Vagina (tissue), 2 donors: ENCODE data around the gene CAPN7. TPM values are rescaled to one million over a fixed set of nuclear protein-coding genes. Genes with fewer than 3 reads are reported as not detected.

ENCODE experiments used
- DNase-seq, 2 donors: peaks; one replicate each; pipeline ENCODE4 v3.0.0-alpha.2; 2017; ENCODE audit errors: extremely low spot score in 2 of 2
- H3K27ac ChIP-seq: fragments of 200-600 bp; sonication (generic); one replicate; pipeline ENCODE4 v1.5.1; 2019
- H3K27me3 ChIP-seq: fragments of 200-600 bp; sonication (generic); one replicate; pipeline ENCODE4 v1.5.1; 2019
- H3K36me3 ChIP-seq, 2 donors: fragments of 200-600 bp; sonication (generic); one replicate each; pipeline ENCODE4 v1.5.1; 2017 to 2019
- H3K4me1 ChIP-seq: fragments of 200-600 bp; sonication (generic); one replicate; pipeline ENCODE4 v1.5.1; 2019
- H3K4me3 ChIP-seq, 2 donors: fragments of 200-600 bp; sonication (generic); 1 replicate in 1 of 2; 2 replicates in 1 of 2; pipeline ENCODE4 v1.5.1; 2016 to 2019
- H3K9me3 ChIP-seq: fragments of 200-600 bp; sonication (generic); one replicate; pipeline ENCODE4 v1.5.1; 2019
- POLR2A ChIP-seq, 2 donors: fragments of 450-650 bp; IDR thresholded peaks; one replicate each; pipeline ENCODE4 v1.6.1; 2017; ENCODE audit warnings: antibody characterized with exemption in 2 of 2, mild to moderate bottlenecking in 2 of 2, moderate library complexity in 2 of 2
- POLR2AphosphoS5 ChIP-seq, 2 donors: sonication (generic); formaldehyde crosslinking; IDR thresholded peaks; one replicate each; pipeline ENCODE4 v1.9.0; 2017; ENCODE audit warnings: antibody characterized with exemption in 2 of 2, mild to moderate bottlenecking in 2 of 2, low read depth in 1 of 2; ENCODE audit not compliant: insufficient read depth in 1 of 2
- intact Hi-C: fragments of 100-400 bp; cut with DNase I; formaldehyde crosslinking; loops from one replicate; pipeline ENCODE4 v1.15.1; 2023
- total RNA-seq: library from RNA; depleted of rRNA; stranded (reverse); fragments of >200 nt; gene quantifications from one replicate; pipeline ENCODE4 v1.2.3, GENCODE V29; 2016
- TF ChIP-seq, protein P1 (sequence below), 3 experiments: fragments of 450-650 bp in 2 of 3; fragments of 200-600 bp in 1 of 3; sonication (generic) in 1 of 3; IDR thresholded peaks; one replicate each; pipeline ENCODE4 v1.5.1; 2017 to 2019; ENCODE audit warnings: antibody characterized with exemption in 3 of 3, mild to moderate bottlenecking in 2 of 3, moderate library complexity in 2 of 3

CAPN7 gene
- total RNA-seq, 1 donor from 2014 or later = 72.4 TPM

- intact Hi-C loops = no loop called here
- no peaks in the 10 kb centered on the region for H3K27me3 ChIP-seq
- H3K27ac ChIP-seq = no peak overlapping the region
- H3K9me3 ChIP-seq = no peaks in the 10 kb centered on the region
- H3K36me3 ChIP-seq = peaks cover 0 to 82% of the 10 kb centered on the region in 2 donors
- H3K4me1 ChIP-seq = no peaks in the 10 kb centered on the region
- no peak overlapping the region for H3K4me3 ChIP-seq
- DNase-seq = no peak
- TF ChIP-seq POLR2AphosphoS5 (IDR thresholded peaks at IDR 0.05; ENCODE audit: insufficient read depth in 1 of 2, low read depth in 1 of 2) = no peak
- TF ChIP-seq, protein P1, sequence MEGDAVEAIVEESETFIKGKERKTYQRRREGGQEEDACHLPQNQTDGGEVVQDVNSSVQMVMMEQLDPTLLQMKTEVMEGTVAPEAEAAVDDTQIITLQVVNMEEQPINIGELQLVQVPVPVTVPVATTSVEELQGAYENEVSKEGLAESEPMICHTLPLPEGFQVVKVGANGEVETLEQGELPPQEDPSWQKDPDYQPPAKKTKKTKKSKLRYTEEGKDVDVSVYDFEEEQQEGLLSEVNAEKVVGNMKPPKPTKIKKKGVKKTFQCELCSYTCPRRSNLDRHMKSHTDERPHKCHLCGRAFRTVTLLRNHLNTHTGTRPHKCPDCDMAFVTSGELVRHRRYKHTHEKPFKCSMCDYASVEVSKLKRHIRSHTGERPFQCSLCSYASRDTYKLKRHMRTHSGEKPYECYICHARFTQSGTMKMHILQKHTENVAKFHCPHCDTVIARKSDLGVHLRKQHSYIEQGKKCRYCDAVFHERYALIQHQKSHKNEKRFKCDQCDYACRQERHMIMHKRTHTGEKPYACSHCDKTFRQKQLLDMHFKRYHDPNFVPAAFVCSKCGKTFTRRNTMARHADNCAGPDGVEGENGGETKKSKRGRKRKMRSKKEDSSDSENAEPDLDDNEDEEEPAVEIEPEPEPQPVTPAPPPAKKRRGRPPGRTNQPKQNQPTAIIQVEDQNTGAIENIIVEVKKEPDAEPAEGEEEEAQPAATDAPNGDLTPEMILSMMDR (IDR thresholded peaks at IDR 0.05) = no peak
- TF ChIP-seq POLR2A (IDR thresholded peaks at IDR 0.05) = no peak
These were observed 11.8 kb downstream of the CAPN7 start for GRCh38 chr3:15217841-15218267.

DNA sequence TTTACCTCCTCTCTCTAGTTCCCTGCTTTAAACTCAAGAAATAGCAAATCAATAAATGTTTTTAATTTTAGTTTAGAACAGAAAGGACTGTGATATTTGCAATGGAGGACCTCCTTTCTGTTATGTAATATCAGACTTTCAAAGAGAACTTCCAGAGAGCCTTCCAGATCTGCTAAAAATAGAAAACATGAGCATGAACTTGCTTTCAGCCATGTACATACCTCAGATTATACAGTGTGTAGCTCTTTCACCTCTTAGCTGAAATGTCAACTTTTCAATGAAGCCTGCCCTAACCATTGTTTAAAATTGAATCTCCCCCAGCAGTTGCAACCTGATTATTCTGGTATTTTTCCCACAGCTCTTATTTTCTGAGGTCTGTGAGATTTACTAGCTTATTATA lies 12.6 kb downstream of the CAPN7 start:
- intact Hi-C loops = no loop called here
- H3K9me3 ChIP-seq = no peaks in the 10 kb centered on the region
- no peak for TF ChIP-seq POLR2A (IDR thresholded peaks at IDR 0.05)
- TF ChIP-seq POLR2AphosphoS5 (IDR thresholded peaks at IDR 0.05; ENCODE audit: insufficient read depth in 1 of 2, low read depth in 1 of 2) = no peak
- TF ChIP-seq, protein P1 (IDR thresholded peaks at IDR 0.05) = no peak
- no peaks in the 10 kb centered on the region for H3K27me3 ChIP-seq
- no peak overlapping the region for H3K27ac ChIP-seq
- no peaks in the 10 kb centered on the region for H3K4me1 ChIP-seq
- DNase-seq = no peak
- peaks cover 0 to 82% of the 10 kb centered on the region in 2 donors for H3K36me3 ChIP-seq
- H3K4me3 ChIP-seq = no peak overlapping the region

GRCh38 chr3:15220056-15220455 lies 14.0 kb downstream of the CAPN7 start:
- TF ChIP-seq POLR2AphosphoS5 (IDR thresholded peaks at IDR 0.05; ENCODE audit: insufficient read depth in 1 of 2, low read depth in 1 of 2) = no peak
- TF ChIP-seq, protein P1 (IDR thresholded peaks at IDR 0.05) = no peak
- intact Hi-C loops = no loop called here
- no peaks in the 10 kb centered on the region for H3K4me1 ChIP-seq
- H3K9me3 ChIP-seq = no peaks in the 10 kb centered on the region
- H3K36me3 ChIP-seq = peaks cover 0 to 81% of the 10 kb centered on the region in 2 donors
- H3K27ac ChIP-seq = no peak overlapping the region
- no peak for DNase-seq
- H3K27me3 ChIP-seq = no peaks in the 10 kb centered on the region
- H3K4me3 ChIP-seq = no peak overlapping the region

DNA sequence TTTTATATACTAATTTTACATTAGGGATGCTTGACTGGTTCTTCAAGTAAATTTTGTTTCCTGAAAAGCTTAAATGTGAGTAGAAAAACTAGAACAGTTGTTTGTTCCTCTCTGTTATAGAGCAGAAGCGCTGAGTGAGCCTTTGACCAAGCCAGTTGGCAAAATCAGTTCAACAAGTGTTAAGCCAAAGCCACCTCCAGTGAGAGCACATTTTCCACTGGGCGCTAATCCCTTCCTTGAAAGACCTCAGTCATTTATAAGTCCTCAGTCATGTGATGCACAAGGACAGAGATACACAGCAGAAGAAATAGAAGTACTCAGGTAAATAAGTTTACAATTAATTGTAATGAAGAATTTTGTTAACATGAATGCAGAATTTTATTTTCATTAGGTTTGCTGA lies 14.6 kb downstream of the CAPN7 start:
- H3K36me3 ChIP-seq = peaks cover 0 to 77% of the 10 kb centered on the region in 2 donors
- H3K4me3 ChIP-seq = no peak overlapping the region
- H3K4me1 ChIP-seq = no peaks in the 10 kb centered on the region
- TF ChIP-seq, protein P1 (IDR thresholded peaks at IDR 0.05) = no peak
- TF ChIP-seq POLR2A (IDR thresholded peaks at IDR 0.05) (no peak), POLR2AphosphoS5 (IDR thresholded peaks at IDR 0.05; ENCODE audit: insufficient read depth in 1 of 2, low read depth in 1 of 2) (no peak)
- DNase-seq = no peak
- H3K27me3 ChIP-seq = no peaks in the 10 kb centered on the region
- intact Hi-C loops = no loop called here
- H3K27ac ChIP-seq = no peak overlapping the region
- H3K9me3 ChIP-seq = no peaks in the 10 kb centered on the region

DNA sequence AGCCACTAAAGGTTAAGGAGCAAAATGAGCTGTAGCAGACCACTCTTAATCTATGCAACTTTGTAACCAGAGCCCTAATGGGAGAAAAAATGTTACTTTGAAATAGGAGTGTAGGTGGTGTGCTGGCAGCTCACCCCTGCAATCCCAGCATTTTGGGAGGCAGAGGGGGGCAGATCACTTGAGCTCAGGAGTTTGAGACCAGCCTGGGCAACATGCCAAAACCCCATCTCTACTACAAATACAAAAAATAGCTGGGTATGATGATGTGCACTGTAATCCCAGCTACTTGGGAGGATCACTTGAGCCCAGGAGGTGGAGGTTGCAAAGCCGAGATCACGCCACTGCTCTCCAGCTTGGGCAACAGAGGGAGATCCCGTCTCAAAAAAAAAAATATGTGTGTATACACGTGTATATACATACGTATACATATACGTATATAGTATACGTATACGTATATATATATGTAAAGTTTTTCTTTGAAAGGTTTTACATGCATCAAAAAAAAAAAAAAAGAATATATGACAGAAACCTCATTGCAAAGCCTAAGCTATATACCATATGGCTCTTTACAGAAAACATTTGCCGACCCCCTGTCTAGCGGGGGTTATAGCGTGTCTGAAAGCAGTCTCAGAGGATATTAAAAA lies 15.7 kb downstream of the CAPN7 start:
- no peaks in the 10 kb centered on the region for H3K27me3 ChIP-seq
- DNase-seq = no peak
- no peak overlapping the region for H3K27ac ChIP-seq
- no peaks in the 10 kb centered on the region for H3K4me1 ChIP-seq
- no peak overlapping the region for H3K4me3 ChIP-seq
- intact Hi-C loops = no loop called here
- H3K36me3 ChIP-seq = peaks cover 0 to 77% of the 10 kb centered on the region in 2 donors
- no peaks in the 10 kb centered on the region for H3K9me3 ChIP-seq
- TF ChIP-seq POLR2AphosphoS5 (IDR thresholded peaks at IDR 0.05; ENCODE audit: insufficient read depth in 1 of 2, low read depth in 1 of 2) (no peak), POLR2A (IDR thresholded peaks at IDR 0.05) (no peak)
- TF ChIP-seq, protein P1 (IDR thresholded peaks at IDR 0.05) = no peak
